Stimulated activated CD8-positive, alpha-beta memory T cell treated with anti-CD3 and anti-CD28 coated beads, Interleukin-2, amount 100 ng/mL, for 48 hours (primary cell): ENCODE data around the gene PNLIPRP2.

Experiments used
- DNase-seq, 2 donors: peaks; one replicate each; pipeline ENCODE4 v3.0.0-alpha.2; 2020; ENCODE audit warnings: low read depth in 2 of 2

The PNLIPRP2 gene

GRCh38 chr10:116654816-116655215 lies 34.1 kb downstream of the PNLIPRP2 start:
- no peak for DNase-seq

GRCh38 chr10:116655568-116655967 lies 34.8 kb downstream of the PNLIPRP2 start:
- no peak for DNase-seq

- DNase-seq: no peak
Observed at GRCh38 chr10:116656044-116656443, 35.3 kb downstream of the PNLIPRP2 start.

GRCh38 chr10:116657863-116658551 lies 37.3 kb downstream of the PNLIPRP2 start:
- no peak for DNase-seq

GRCh38 chr10:116659049-116659670 lies 38.4 kb downstream of the PNLIPRP2 start:
- no peak for DNase-seq

GRCh38 chr10:116660860-116661259 lies 40.1 kb downstream of the PNLIPRP2 start:
- DNase-seq: no peak

GRCh38 chr10:116663342-116663741 lies 42.6 kb downstream of the PNLIPRP2 start:
- DNase-seq: no peak

GRCh38 chr10:116664631-116665030 lies 43.9 kb downstream of the PNLIPRP2 start:
- DNase-seq: no peak

- no peak for DNase-seq
Observed at GRCh38 chr10:116665541-116666125, 44.9 kb downstream of the PNLIPRP2 start.

- DNase-seq: no peak
Observed at GRCh38 chr10:116667484-116667883, 46.7 kb downstream of the PNLIPRP2 start.

- DNase-seq: no peak
Observed at GRCh38 chr10:116668018-116668417, 47.3 kb downstream of the PNLIPRP2 start.

GRCh38 chr10:116668446-116668845 lies 47.7 kb downstream of the PNLIPRP2 start:
- DNase-seq: no peak

GRCh38 chr10:116669080-116669479 lies 48.3 kb downstream of the PNLIPRP2 start:
- no peak for DNase-seq

- no peak for DNase-seq
Observed at GRCh38 chr10:116669832-116670644, 49.3 kb downstream of the PNLIPRP2 start.

- no peak for DNase-seq
Observed at GRCh38 chr10:116670706-116671105, 50.0 kb downstream of the PNLIPRP2 start.

- DNase-seq: no peak
Observed at GRCh38 chr10:116671274-116671926, 50.6 kb downstream of the PNLIPRP2 start.

- DNase-seq: no peak
Observed at GRCh38 chr10:116672891-116673290, 52.1 kb downstream of the PNLIPRP2 start.

GRCh38 chr10:116673866-116674265 lies 53.1 kb downstream of the PNLIPRP2 start:
- no peak for DNase-seq

GRCh38 chr10:116674901-116675423 lies 54.2 kb downstream of the PNLIPRP2 start:
- DNase-seq: no peak

- no peak for DNase-seq
Observed at GRCh38 chr10:116676118-116676517, 55.4 kb downstream of the PNLIPRP2 start.

- no peak for DNase-seq
Observed at GRCh38 chr10:116676633-116677032, 55.9 kb downstream of the PNLIPRP2 start.

GRCh38 chr10:116679351-116679750 lies 58.6 kb downstream of the PNLIPRP2 start:
- DNase-seq: no peak
